GM21576 (cell line): Measurements from ENCODE around the gene CLDN4.

Experiments
- ATAC-seq: cut with Tn5 transposase; IDR thresholded peaks from one replicate; pipeline ENCODE4 v1.9.1; 2021; ENCODE audit warnings: mild to moderate bottlenecking, moderate library complexity; ENCODE audit not compliant: unreplicated experiment

The CLDN4 gene

DNA sequence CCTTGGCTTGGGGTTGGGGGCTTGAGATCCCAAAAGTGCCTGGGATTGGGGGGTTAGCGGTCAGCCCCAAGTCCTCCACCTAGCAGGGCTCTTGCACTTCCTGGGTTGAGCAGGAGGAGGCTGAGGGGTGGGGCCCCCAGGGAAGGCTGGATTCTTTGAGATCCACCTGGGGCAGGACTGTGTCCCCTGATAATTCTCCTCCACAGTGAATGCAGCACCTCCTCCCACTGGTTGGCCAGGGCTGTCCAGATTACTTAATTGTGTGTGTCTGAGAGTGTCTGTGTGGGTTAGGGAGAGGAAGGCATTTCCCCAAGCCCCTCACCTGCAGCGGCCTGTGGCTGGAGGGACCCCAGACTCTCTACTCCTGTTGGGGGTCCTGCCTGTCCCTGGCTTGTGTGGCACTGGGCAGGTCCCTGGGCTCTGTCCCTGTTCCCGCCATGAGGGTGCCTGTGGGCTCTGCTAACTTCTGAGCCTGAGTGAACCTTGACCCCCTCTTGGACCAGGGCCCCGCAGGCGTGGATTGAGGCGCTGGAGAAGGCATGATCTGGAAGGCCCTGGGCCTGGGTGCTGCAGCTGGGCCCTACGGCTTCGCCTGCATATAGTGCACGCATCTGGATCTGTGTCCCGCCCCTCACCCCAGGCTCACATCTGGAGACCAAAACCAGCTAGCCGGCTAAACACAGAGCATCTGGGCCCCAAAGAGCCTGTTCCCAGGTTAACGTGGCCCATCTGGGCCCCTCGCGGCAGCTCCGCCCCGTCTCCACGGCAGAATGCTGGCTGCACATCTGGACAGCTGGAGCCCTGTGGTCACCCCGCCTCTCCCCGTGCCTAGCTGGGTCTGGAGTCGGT, 40.6 kb downstream of the CLDN4 start:
- ATAC-seq, result no peak

DNA sequence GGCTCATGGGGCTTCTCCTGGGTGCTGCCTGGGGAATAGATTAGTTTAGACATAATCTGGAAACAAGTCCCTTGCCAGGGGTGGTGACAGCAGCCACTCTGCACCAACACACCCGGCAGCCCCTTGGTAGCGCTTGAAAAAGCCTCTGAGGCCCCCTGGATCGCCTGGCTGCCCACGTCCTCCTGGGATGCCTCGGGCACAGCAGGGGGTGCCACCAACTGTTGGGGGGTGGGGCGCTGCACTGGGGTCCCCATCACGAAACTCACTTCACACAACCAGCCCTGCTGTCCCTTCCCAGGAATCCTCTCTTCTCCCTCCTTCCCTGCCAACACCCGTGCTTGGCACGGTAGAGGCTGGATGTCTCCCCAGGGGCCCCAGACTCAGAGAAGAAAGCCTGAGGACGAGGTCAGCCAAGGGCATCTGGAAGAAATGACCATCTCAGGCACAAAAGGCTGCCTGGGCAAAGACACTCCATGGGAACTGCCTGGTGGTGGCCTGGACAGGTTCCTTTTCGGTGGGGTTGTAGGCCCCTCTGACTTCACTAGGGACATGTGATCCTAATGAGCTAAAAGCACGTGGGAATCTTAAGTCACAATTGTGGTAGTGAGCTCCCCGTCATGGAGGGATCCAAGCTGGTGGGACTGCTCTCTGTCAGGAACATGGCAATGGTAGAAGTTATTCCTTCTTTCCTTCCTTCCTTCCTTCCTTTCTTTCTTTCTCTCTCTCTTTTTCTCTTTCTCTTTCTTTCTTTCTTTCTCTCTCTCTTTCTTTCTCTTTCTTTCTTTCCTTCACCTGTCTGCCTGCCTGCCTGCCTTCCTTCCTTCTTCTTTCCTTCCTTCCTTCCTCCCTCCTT, 41.5 kb downstream of the CLDN4 start:
- ATAC-seq, result no peak

DNA sequence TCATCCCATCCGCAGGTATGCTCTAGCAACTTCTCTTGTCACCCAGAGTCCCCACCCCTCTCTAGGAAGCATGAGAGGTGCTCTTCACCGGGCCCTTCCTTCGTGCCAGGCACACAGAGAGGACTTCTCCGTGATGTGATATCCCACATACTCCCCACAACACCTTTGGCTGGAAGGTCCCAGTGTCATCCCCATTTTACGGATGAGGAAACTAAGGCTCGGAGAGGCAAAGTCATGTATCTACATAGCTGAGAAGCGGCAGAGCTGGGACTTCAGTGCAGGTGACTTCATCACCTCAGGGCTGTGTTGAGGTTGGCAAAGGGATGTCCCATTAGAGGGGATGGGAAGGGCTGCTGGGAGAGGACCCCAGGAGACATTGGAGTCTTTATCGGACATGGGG, 45.6 kb downstream of the CLDN4 start:
- no peak for ATAC-seq

DNA sequence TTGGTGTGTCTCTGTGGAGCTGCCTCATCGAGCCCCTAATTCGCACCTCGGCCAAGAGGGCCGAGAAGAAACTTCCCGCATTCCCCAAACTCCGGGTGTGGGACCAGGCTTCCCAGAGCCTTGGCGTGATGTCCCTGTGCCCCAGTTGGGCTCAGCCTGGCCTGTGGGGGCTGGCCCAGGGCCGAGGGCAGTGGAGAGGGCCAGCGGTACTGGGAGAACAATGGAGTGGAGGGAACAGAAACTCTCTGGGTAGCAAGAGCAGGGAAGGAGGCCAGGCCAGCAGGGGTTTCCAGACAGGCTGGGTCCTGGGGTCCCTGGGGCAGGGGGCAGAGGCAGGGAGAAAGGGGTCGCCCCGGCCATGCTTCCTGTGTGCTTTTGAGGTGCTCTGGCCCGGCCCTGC, 46.2 kb downstream of the CLDN4 start:
- ATAC-seq, result no peak

DNA sequence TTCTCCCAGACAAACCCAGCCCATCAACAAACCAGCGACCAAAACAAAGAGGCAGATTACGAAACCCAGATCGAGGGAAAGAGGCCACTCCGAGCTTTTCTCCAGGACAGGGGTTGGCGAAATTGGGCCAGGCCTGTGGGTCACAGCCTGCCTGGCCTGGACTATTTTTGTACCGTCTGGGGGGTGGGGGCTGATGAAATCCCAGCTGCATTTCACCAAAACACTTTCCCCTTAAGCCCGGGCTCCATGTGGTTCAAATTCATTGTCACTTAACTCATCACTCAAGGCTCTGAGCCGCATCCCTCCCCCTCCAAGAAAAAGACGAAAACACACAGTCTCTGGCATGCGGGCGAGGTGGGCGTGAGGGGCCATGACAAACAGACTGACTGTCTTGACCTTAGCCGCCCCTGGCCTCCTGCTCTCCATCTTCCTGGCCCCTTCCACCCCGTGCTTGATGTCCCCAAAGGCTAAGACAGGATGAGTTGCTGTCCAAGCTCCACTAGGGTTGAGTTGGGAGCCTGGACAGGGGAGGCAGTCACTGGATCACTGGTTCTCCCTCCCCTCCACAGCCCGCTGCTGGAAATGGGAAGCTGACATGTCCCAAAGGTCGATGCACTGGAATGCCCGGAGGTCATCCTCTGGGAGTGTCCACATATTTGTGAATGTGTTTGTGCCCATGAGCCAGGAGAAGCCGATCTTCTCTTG, 49.3 kb downstream of the CLDN4 start:
- ATAC-seq, result no peak

DNA sequence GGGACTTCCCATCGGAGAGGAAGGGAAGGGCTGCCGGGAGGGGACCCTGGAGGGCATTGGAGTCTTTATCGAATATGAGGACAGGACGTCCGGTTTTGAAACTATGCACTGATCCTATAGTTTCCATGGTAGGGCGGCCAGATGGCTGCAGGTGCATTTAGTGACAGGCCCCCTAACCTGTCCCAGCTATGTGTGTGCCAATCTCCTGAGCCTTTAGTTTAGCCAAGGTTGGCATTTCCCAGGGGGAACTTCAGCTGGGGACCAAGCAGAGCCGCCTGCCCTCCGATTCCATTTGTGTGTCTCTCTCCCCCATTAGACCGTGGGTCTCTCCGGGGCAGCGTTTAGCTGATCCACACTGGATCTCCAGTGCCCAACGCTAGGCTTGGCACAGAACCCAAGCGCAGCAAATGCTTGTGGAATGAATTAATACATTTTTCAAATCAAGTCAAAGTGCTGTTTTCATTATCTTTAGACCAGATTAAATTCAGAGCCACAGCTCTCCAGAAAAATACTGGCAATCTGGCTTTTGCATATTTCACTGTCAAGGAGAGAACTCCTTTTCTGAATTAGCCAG, 50.0 kb downstream of the CLDN4 start:
- ATAC-seq, result no peak

DNA sequence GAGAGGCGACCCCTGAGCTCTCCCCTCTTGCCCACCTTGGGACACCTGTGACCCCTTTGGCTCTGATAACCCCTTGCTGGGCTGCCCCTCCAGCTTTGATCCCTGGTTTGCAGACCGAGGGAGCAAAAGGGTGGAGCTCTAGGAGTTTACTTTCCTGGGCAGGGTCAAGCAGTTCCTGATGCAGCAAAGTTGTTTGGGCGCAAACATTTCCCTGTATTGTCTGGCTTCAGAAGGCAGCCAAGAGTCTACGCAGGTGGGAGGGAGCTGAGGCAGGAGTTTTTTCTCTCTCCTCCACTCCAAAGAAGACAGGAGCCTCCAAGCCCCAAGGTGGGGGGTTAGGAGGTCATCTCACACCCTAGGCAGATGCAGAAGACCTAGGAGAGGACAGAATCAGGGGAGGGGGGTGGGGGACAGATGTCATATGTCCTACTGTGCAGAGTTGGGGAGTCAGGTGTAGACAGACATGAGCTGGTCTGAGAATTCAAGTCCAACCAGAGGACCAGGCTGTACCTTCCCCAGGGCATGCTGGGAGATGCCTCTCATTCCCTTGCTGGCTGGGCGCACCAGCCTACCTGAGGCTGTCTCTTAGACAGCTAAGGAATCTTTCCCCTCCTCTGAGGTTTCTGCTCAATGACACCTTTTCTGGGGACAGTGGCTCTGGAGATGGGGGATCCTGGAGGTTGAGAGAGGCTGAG, 50.7 kb downstream of the CLDN4 start:
- no peak for ATAC-seq

DNA sequence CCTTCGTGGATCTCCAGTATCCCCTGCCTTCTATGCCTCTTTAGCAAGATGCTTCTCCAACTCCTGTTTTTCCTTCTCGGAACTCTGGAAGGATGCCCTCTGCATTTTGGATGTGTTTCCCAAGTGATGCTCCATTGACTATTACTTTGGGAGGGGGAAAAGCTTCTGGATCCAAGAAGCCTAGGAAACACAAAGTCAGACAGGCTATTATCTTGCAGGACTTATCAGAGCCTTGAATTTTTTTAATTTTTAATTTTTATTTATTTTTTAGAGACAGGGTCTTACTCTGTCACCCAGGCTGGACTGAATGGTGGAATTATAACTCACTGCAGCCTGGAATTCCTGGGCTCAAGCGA, 51.2 kb downstream of the CLDN4 start:
- no peak for ATAC-seq
